PFSK-1 (cell line): ENCODE data around the gene FOSL2.

Source experiments
- FOXP2 ChIP-seq: optimal IDR thresholded peaks from 2 replicates; pipeline ENCODE3; 2011; ENCODE audit warnings: borderline replicate concordance, control low read depth, inconsistent platforms; ENCODE audit not compliant: insufficient read depth; ENCODE audit errors: extremely low read length, extremely low read depth
- POLR2AphosphoS5 ChIP-seq: IDR thresholded peaks from 2 replicates; pipeline ENCODE4 v1.6.1; 2012; ENCODE audit warnings: low read depth, mild to moderate bottlenecking, control low read depth, low read length, moderate library complexity
- SIN3A ChIP-seq: IDR thresholded peaks from 2 replicates; pipeline ENCODE4 v1.6.1; 2012; ENCODE audit warnings: mild to moderate bottlenecking, low read length, moderate library complexity, borderline replicate concordance; ENCODE audit not compliant: insufficient read depth
- TAF1 ChIP-seq: IDR thresholded peaks from 2 replicates; pipeline ENCODE4 v1.6.1; 2012; ENCODE audit warnings: low read length, control low read depth, borderline replicate concordance; ENCODE audit not compliant: insufficient read depth
- TF ChIP-seq, protein P1 (sequence below), 2 experiments: IDR thresholded peaks; 2 replicates each; pipeline versions ENCODE4 v1.6.1 to v1.8.0; 2011 to 2012; ENCODE audit warnings: low read depth in 2 of 2, low read length in 2 of 2, control low read depth in 1 of 2, inconsistent platforms in 1 of 2, mild to moderate bottlenecking in 1 of 2, moderate library complexity in 1 of 2; ENCODE audit not compliant: insufficient read depth in 1 of 2

Gene FOSL2

GRCh38 chr2:28380219-28380618, 12.4 kb upstream of the FOSL2 start:
- TF ChIP-seq FOXP2, result no peak
- TF ChIP-seq POLR2AphosphoS5, result no peak
- TF ChIP-seq, protein P1, sequence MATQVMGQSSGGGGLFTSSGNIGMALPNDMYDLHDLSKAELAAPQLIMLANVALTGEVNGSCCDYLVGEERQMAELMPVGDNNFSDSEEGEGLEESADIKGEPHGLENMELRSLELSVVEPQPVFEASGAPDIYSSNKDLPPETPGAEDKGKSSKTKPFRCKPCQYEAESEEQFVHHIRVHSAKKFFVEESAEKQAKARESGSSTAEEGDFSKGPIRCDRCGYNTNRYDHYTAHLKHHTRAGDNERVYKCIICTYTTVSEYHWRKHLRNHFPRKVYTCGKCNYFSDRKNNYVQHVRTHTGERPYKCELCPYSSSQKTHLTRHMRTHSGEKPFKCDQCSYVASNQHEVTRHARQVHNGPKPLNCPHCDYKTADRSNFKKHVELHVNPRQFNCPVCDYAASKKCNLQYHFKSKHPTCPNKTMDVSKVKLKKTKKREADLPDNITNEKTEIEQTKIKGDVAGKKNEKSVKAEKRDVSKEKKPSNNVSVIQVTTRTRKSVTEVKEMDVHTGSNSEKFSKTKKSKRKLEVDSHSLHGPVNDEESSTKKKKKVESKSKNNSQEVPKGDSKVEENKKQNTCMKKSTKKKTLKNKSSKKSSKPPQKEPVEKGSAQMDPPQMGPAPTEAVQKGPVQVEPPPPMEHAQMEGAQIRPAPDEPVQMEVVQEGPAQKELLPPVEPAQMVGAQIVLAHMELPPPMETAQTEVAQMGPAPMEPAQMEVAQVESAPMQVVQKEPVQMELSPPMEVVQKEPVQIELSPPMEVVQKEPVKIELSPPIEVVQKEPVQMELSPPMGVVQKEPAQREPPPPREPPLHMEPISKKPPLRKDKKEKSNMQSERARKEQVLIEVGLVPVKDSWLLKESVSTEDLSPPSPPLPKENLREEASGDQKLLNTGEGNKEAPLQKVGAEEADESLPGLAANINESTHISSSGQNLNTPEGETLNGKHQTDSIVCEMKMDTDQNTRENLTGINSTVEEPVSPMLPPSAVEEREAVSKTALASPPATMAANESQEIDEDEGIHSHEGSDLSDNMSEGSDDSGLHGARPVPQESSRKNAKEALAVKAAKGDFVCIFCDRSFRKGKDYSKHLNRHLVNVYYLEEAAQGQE (IDR thresholded peaks at IDR 0.05; ENCODE audit: insufficient read depth in 1 of 2, low read depth in 2 of 2, low read length in 2 of 2), result no peak
- TF ChIP-seq SIN3A, result no peak
- TF ChIP-seq TAF1, result no peak

GRCh38 chr2:28381225-28382180, 11.2 kb upstream of the FOSL2 start:
- TF ChIP-seq SIN3A (no peak), TAF1 (no peak), POLR2AphosphoS5 (no peak), FOXP2 (no peak)
- TF ChIP-seq, protein P1 (IDR thresholded peaks at IDR 0.05; ENCODE audit: insufficient read depth in 1 of 2, low read depth in 2 of 2, low read length in 2 of 2), result no peak

DNA sequence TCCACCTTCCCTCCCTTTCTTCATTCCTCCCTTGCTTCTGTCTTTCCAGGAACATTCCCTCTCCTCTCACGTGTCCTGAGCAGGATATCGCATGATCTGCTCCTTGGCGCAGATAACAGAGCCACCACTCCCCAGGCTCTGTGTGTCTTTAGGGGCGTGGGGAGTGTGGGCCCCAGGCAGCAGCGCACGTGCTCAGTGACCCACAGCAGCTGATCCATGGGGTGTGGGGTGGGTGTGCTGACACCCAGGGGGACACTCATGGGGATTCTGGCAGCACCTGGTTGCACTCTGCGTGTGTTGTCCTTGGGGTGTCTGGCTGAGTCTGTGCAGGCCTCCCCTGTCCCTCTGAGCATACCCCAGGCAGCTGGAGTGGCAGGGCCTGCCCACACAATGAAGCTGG, 9.9 kb upstream of the FOSL2 start:
- no peak for TF ChIP-seq POLR2AphosphoS5
- no peak for TF ChIP-seq FOXP2
- no peak for TF ChIP-seq TAF1
- no peak for TF ChIP-seq SIN3A
- TF ChIP-seq, protein P1 (IDR thresholded peaks at IDR 0.05; ENCODE audit: insufficient read depth in 1 of 2, low read depth in 2 of 2, low read length in 2 of 2), result no peak

GRCh38 chr2:28387082-28387960, 5.3 kb upstream of the FOSL2 start:
- TF ChIP-seq SIN3A (no peak), TAF1 (no peak)
- TF ChIP-seq, protein P1 (IDR thresholded peaks at IDR 0.05; ENCODE audit: insufficient read depth in 1 of 2, low read depth in 2 of 2, low read length in 2 of 2), result no peak
